HCT116 (cell line): ENCODE data around the gene TRPT1. TPM values are rescaled to one million over a fixed set of nuclear protein-coding genes. Genes with fewer than 3 reads are reported as not detected.

Source experiments
- ATAC-seq: fragments of 200-7000 bp; cut with Tn5 transposase; 2 replicates; pipeline ENCODE4 v1.9.1; 2020; ENCODE audit warnings: mild to moderate bottlenecking, moderate library complexity
- BruUV-seq: library from RNA; stranded (reverse); fragments of 400-500 nt; replicated peaks from 2 replicates; lab custom pipeline; 2021; lab: Mats Ljungman, UMichigan
- CTCF ChIA-PET: fragments of 300-600 bp; sonication (Branson Sonifier 250); formaldehyde crosslinking; loops from one replicate; lab custom pipeline; 2021; ENCODE audit warnings: antibody characterized with exemption; lab: Charles Lee
- POLR2A ChIA-PET: fragments of 300-600, 350-600 bp; sonication (Branson Sonifier 250); formaldehyde crosslinking; loops from one replicate; lab custom pipeline; 2021; ENCODE audit warnings: antibody characterized with exemption; lab: Charles Lee
- RAD21 ChIA-PET, 2 experiments: fragments of 300-600 bp; sonication (Branson Sonifier 250); formaldehyde crosslinking; loops; one replicate each; lab custom pipeline; 2023; ENCODE audit warnings: low total read pairs in 2 of 2; ENCODE audit not compliant: uncharacterized antibody in 2 of 2, unreplicated experiment in 2 of 2, low non-redundant PET in 1 of 2; lab: Charles Lee
- DNase-seq: peaks from one replicate; pipeline ENCODE4 v3.0.0-alpha.2; 2010; ENCODE audit warnings: low read depth, low spot score
- H2AFZ ChIP-seq: fragments of 200-600 bp; shearing (Covaris generic), sonication (generic); 2 replicates; pipeline ENCODE4 v1.6.1; 2017; ENCODE audit warnings: low read depth, mixed run types, mixed read lengths, antibody characterized with exemption, low read length; ENCODE audit not compliant: poor library complexity, severe bottlenecking
- H3K27ac ChIP-seq: 2 replicates; pipeline ENCODE4 v1.5.1; 2012; ENCODE audit warnings: low read depth, low read length
- H3K27me3 ChIP-seq: fragments of 200-600 bp; sonication (generic); 2 replicates; pipeline ENCODE4 v1.6.1; 2016; ENCODE audit warnings: mixed run types, low read length, mixed read lengths; ENCODE audit not compliant: insufficient read depth
- H3K36me3 ChIP-seq, 2 experiments: fragments of 200-500 bp in 1 of 2; fragments of 200-600 bp in 1 of 2; sonication (Bioruptor generic) in 1 of 2; sonication (generic) in 1 of 2; 2 replicates each; pipeline versions ENCODE4 v1.5.1 to v1.6.1; 2014 to 2016; ENCODE audit warnings: low read length in 2 of 2, inconsistent platforms in 1 of 2, mixed read lengths in 1 of 2, mixed run types in 1 of 2; ENCODE audit not compliant: insufficient read depth in 2 of 2, control insufficient read depth in 1 of 2
- H3K4me1 ChIP-seq, 2 experiments: fragments of 200-600 bp in 1 of 2; sonication (generic) in 1 of 2; 2 replicates each; pipeline versions ENCODE4 v1.5.1 to v1.6.1; 2012 to 2017; ENCODE audit warnings: low read length in 2 of 2, inconsistent platforms in 1 of 2, mild to moderate bottlenecking in 1 of 2, mixed read lengths in 1 of 2, mixed run types in 1 of 2, moderate library complexity in 1 of 2; ENCODE audit not compliant: insufficient read depth in 2 of 2, control insufficient read depth in 1 of 2
- H3K4me2 ChIP-seq: fragments of 200-600 bp; sonication (generic); 2 replicates; pipeline ENCODE4 v1.6.1; 2017; ENCODE audit warnings: mixed run types, low read length, mixed read lengths
- H3K4me3 ChIP-seq, 2 experiments: fragments of 200-600 bp in 1 of 2; sonication (generic) in 1 of 2; replicated peaks in 1 of 2; 2 replicates each; pipeline ENCODE4 v1.5.1; 2011 to 2016; ENCODE audit warnings: low read length in 2 of 2, control low read depth in 1 of 2, low read depth in 1 of 2, mild to moderate bottlenecking in 1 of 2, mixed read lengths in 1 of 2, mixed run types in 1 of 2
- H3K79me2 ChIP-seq: fragments of 200-600 bp; sonication (generic); 2 replicates; pipeline ENCODE4 v1.6.1; 2017; ENCODE audit warnings: mild to moderate bottlenecking, mixed run types, low read length, moderate library complexity, mixed read lengths; ENCODE audit not compliant: insufficient read depth
- H3K9ac ChIP-seq: fragments of 200-600 bp; sonication (generic); 2 replicates; pipeline ENCODE4 v1.6.1; 2016; ENCODE audit warnings: low read length, mixed read lengths
- H3K9me2 ChIP-seq: fragments of 200-600 bp; sonication (generic), shearing (Covaris generic); 2 replicates; pipeline ENCODE4 v1.6.1; 2017; ENCODE audit warnings: mixed run types, mild to moderate bottlenecking, moderate library complexity; ENCODE audit not compliant: insufficient read depth
- H3K9me3 ChIP-seq, 2 experiments: fragments of 200-500 bp in 1 of 2; fragments of 200-600 bp in 1 of 2; sonication (Bioruptor generic) in 1 of 2; sonication (generic) in 1 of 2; 2 replicates each; pipeline ENCODE4 v1.6.1; 2014 to 2017; ENCODE audit warnings: low read length in 2 of 2, mixed read lengths in 2 of 2, inconsistent platforms in 1 of 2, low read depth in 1 of 2, mild to moderate bottlenecking in 1 of 2, mixed run types in 1 of 2, moderate library complexity in 1 of 2; ENCODE audit not compliant: control insufficient read depth in 1 of 2, insufficient read depth in 1 of 2
- H4K20me1 ChIP-seq: fragments of 200-600 bp; sonication (generic), shearing (Covaris generic); 2 replicates; pipeline ENCODE4 v1.6.1; 2017; ENCODE audit warnings: mixed run types, mild to moderate bottlenecking, moderate library complexity; ENCODE audit not compliant: insufficient read depth
- CTCF ChIP-seq, 3 experiments: fragments of 200-600 bp in 1 of 3; sonication (generic) in 1 of 3; IDR thresholded peaks in 2 of 3; conservative IDR thresholded peaks in 1 of 3; 2 replicates each; pipeline ENCODE4 v1.5.1; 2012 to 2017; ENCODE audit warnings: low read depth in 2 of 3, low read length in 2 of 3, antibody characterized with exemption in 1 of 3, borderline replicate concordance in 1 of 3, control low read depth in 1 of 3, mild to moderate bottlenecking in 1 of 3, mixed read lengths in 1 of 3, mixed run types in 1 of 3, moderate library complexity in 1 of 3; ENCODE audit not compliant: insufficient read depth in 1 of 3
- ELF1 ChIP-seq: IDR thresholded peaks from 2 replicates; pipeline ENCODE4 v1.6.1; 2012; ENCODE audit warnings: low read depth, borderline replicate concordance
- FOSL1 ChIP-seq: IDR thresholded peaks from 2 replicates; pipeline ENCODE4 v1.6.1; 2012; ENCODE audit warnings: low read depth
- JUND ChIP-seq: IDR thresholded peaks from 2 replicates; pipeline ENCODE4 v1.6.1; 2012
- REST ChIP-seq: IDR thresholded peaks from 2 replicates; pipeline ENCODE4 v1.6.1; 2012; ENCODE audit warnings: low read depth
- SP1 ChIP-seq: IDR thresholded peaks from 2 replicates; pipeline ENCODE4 v1.6.1; 2012; ENCODE audit warnings: low read depth
- SRF ChIP-seq: IDR thresholded peaks from 2 replicates; pipeline ENCODE4 v1.6.1; 2012; ENCODE audit warnings: low read depth
- TCF7L2 ChIP-seq: IDR thresholded peaks from 2 replicates; pipeline ENCODE4 v1.7.0; 2011; ENCODE audit warnings: borderline replicate concordance, inconsistent platforms; ENCODE audit not compliant: insufficient read depth, insufficient read length; ENCODE audit errors: extremely low read depth
- YY1 ChIP-seq: IDR thresholded peaks from 2 replicates; pipeline ENCODE4 v1.6.1; 2011; ENCODE audit warnings: low read length, low read depth, moderate library complexity, mild to moderate bottlenecking; ENCODE audit not compliant: insufficient replicate concordance; ENCODE audit errors: extremely low read depth
- ZFX ChIP-seq: fragments of 450-650 bp; IDR thresholded peaks from 2 replicates; pipeline ENCODE4 v1.6.1; 2017
- intact Hi-C: fragments of 100-400 bp; cut with micrococcal nuclease; formaldehyde crosslinking; loops from 2 replicates; pipeline ENCODE4 v1.10.0; 2022
- total RNA-seq: library from RNA; stranded (reverse); gene quantifications from one replicate; pipeline ENCODE4 v1.2.1, GENCODE V29; 2021; ENCODE audit not compliant: unreplicated experiment
- TF ChIP-seq, protein P1 (sequence below): IDR thresholded peaks from 2 replicates; pipeline ENCODE4 v1.6.1; 2011; ENCODE audit warnings: mild to moderate bottlenecking, low read length, moderate library complexity; ENCODE audit not compliant: insufficient replicate concordance; ENCODE audit errors: extremely low read depth
- TF ChIP-seq, protein P2 (sequence below): IDR thresholded peaks from 2 replicates; pipeline ENCODE4 v1.6.1; 2012

The TRPT1 gene
- total RNA-seq, 1 experiment from 2014 or later: 43.2 TPM

GRCh38 chr11:64222651-64223000, 3.4 kb downstream of the TRPT1 start:
- Histone ChIP-seq H3K9ac (no peak overlapping the region), H3K79me2 (peaks cover 19% of the 10 kb centered on the region; the same call in 1 of the 2 replicates), H3K4me3 (no peak overlapping the region), H3K27ac (no peak overlapping the region), H3K27me3 (no peaks in the 10 kb centered on the region), H3K9me2 (no peaks in the 10 kb centered on the region), H3K9me3 (no peaks in the 10 kb centered on the region), H3K36me3 (peaks cover 0 to 6% of the 10 kb centered on the region in 2 experiments; a peak in 1 of 4 replicates), H3K4me1 (peaks cover 9 to 22% of the 10 kb centered on the region in 2 experiments), H3K4me2 (no peak overlapping the region), H2AFZ (no peak overlapping the region), H4K20me1 (no peaks in the 10 kb centered on the region)
- BruUV-seq: no TSS peak
- TF ChIP-seq FOSL1: no peak
- CTCF ChIA-PET: interaction anchor here (1.5 kb wide), 1 partner anchor 82 kb away, joined by 4 read pairs; no protein-coding TSS in a partner anchor
- ATAC-seq (no peak), DNase-seq (no peak)
- RAD21 ChIA-PET: no interaction called here
- intact Hi-C loops: no loop called here
- POLR2A ChIA-PET: no interaction called here

DNA sequence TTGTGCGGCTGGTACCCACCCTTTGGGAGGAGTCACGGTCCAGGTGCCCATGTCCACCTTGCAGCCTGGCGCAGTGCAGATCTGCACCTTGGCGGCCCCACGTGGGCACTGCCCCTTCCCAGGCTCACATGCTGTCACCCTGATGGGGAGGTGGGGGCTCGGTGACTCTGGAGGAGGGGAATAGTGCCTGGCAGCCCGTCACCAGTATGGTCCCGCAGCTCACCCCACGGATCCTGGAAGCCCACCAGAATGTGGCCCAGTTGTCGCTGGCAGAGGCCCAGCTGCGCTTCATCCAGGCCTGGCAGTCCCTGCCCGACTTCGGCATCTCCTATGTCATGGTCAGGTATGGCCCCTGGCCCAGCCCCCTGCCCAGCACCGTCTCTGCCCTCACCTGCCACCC, 5.2 kb downstream of the TRPT1 start:
- RAD21 ChIA-PET: no interaction called here
- Histone ChIP-seq H3K79me2 (peaks cover 7% of the 10 kb centered on the region; the same call in 1 of the 2 replicates), H3K27ac (no peak overlapping the region), H3K4me3 (no peak overlapping the region), H3K4me1 (peaks cover 4 to 9% of the 10 kb centered on the region in 2 experiments; a peak in 3 of 4 replicates), H3K9me2 (no peaks in the 10 kb centered on the region), H3K9me3 (no peaks in the 10 kb centered on the region), H3K36me3 (peaks cover 0 to 6% of the 10 kb centered on the region in 2 experiments; a peak in 1 of 4 replicates), H2AFZ (no peak overlapping the region), H3K9ac (no peak overlapping the region), H4K20me1 (no peaks in the 10 kb centered on the region), H3K27me3 (no peaks in the 10 kb centered on the region), H3K4me2 (no peak overlapping the region)
- BruUV-seq: no TSS peak
- CTCF ChIA-PET: no interaction called here
- DNase-seq (no peak), ATAC-seq (no peak)
- intact Hi-C loops: no loop called here
- POLR2A ChIA-PET: no interaction called here
- no peak for TF ChIP-seq FOSL1
- TF ChIP-seq, protein P1, sequence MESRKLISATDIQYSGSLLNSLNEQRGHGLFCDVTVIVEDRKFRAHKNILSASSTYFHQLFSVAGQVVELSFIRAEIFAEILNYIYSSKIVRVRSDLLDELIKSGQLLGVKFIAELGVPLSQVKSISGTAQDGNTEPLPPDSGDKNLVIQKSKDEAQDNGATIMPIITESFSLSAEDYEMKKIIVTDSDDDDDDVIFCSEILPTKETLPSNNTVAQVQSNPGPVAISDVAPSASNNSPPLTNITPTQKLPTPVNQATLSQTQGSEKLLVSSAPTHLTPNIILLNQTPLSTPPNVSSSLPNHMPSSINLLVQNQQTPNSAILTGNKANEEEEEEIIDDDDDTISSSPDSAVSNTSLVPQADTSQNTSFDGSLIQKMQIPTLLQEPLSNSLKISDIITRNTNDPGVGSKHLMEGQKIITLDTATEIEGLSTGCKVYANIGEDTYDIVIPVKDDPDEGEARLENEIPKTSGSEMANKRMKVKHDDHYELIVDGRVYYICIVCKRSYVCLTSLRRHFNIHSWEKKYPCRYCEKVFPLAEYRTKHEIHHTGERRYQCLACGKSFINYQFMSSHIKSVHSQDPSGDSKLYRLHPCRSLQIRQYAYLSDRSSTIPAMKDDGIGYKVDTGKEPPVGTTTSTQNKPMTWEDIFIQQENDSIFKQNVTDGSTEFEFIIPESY: no peak
- TF ChIP-seq ZFX: no peak
- TF ChIP-seq, protein P2, sequence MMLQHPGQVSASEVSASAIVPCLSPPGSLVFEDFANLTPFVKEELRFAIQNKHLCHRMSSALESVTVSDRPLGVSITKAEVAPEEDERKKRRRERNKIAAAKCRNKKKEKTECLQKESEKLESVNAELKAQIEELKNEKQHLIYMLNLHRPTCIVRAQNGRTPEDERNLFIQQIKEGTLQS: no peak
- TF ChIP-seq SRF: no peak
- no peak for TF ChIP-seq ELF1
- TF ChIP-seq REST: no peak
- TF ChIP-seq CTCF (IDR thresholded peaks at IDR 0.05 in 2 of 3, conservative IDR thresholded peaks at IDR 0.05 in 1 of 3; ENCODE audit: borderline replicate concordance in 1 of 3, insufficient read depth in 1 of 3, low read depth in 2 of 3, low read length in 2 of 3): no peak
- TF ChIP-seq JUND: no peak
- TF ChIP-seq TCF7L2: no peak
- no peak for TF ChIP-seq YY1
- no peak for TF ChIP-seq SP1
